Transverse colon (tissue), 4 donors: ENCODE results near the gene C12orf42. TPM values are rescaled to one million over a fixed set of nuclear protein-coding genes. Genes with fewer than 3 reads are reported as not detected.
"Not testable (repeated sequence)": the region's sequence is repeated elsewhere in the genome, so short reads cannot be mapped to it uniquely, and the experiment has no call there.

Experiments used
- DNase-seq: peaks from one replicate; pipeline ENCODE4 v3.0.0-alpha.2; 2019
- H3K27ac ChIP-seq, 4 donors: fragments of 200-600 bp; sonication (generic); 2 replicates each; pipeline ENCODE4 v1.5.1; 2016 to 2018; ENCODE audit warnings: inconsistent platforms in 4 of 4
- H3K27me3 ChIP-seq: fragments of 200-600 bp; sonication (generic); 2 replicates; pipeline ENCODE4 v1.5.1; 2017; ENCODE audit warnings: inconsistent platforms
- H3K36me3 ChIP-seq, 4 donors: fragments of 200-600 bp; sonication (generic); 2 replicates each; pipeline ENCODE4 v1.5.1; 2017 to 2019; ENCODE audit warnings: inconsistent platforms in 4 of 4
- H3K4me1 ChIP-seq, 4 donors: fragments of 200-600 bp; sonication (generic); 2 replicates each; pipeline ENCODE4 v1.5.1; 2017 to 2020; ENCODE audit warnings: inconsistent platforms in 4 of 4
- H3K4me3 ChIP-seq, 4 donors: fragments of 200-600 bp; sonication (generic); 1 replicate in 1 of 4; 2 replicates in 3 of 4; pipeline versions ENCODE4 v1.5.1 to v1.6.1; 2017 to 2019; ENCODE audit warnings: inconsistent platforms in 4 of 4
- H3K9me3 ChIP-seq, 2 donors: fragments of 200-600 bp; sonication (generic); 2 replicates each; pipeline ENCODE4 v1.5.1; 2017 to 2019; ENCODE audit warnings: inconsistent platforms in 2 of 2
- CTCF ChIP-seq, 5 experiments: fragments of 200-600 bp in 3 of 5; fragments of 450-650 bp in 2 of 5; sonication (generic) in 3 of 5; IDR thresholded peaks; 1 replicate in 2 of 5; 2 replicates in 3 of 5; pipeline ENCODE4 v1.5.1; 2016 to 2017; ENCODE audit warnings: antibody characterized with exemption in 5 of 5, inconsistent platforms in 3 of 5, mild to moderate bottlenecking in 2 of 5, moderate library complexity in 1 of 5
- EP300 ChIP-seq: sonication (generic); formaldehyde crosslinking; IDR thresholded peaks from one replicate; pipeline ENCODE4 v1.6.1; 2017; ENCODE audit warnings: antibody characterized with exemption, low read depth
- POLR2A ChIP-seq: fragments of 450-650 bp; IDR thresholded peaks from one replicate; pipeline ENCODE4 v1.6.1; 2016; ENCODE audit warnings: antibody characterized with exemption, mild to moderate bottlenecking, moderate library complexity
- POLR2AphosphoS5 ChIP-seq, 3 donors: sonication (generic); formaldehyde crosslinking; IDR thresholded peaks; one replicate each; pipeline ENCODE4 v1.6.1; 2016; ENCODE audit warnings: antibody characterized with exemption in 3 of 3
- WGBS, 2 donors: methylation state at CpG; one replicate each; pipeline ENCODE4 v1.1.5; 2018; ENCODE audit warnings: low coverage in 1 of 2; 5-methylcytosine and 5-hydroxymethylcytosine counted together
- in situ Hi-C, 4 donors: fragments of 200-750 bp; cut with MboI; loops; one replicate each; pipeline versions ENCODE4 v1.15.0 to v1.15.1; 2017; ENCODE audit warnings: low sequenced_read_pairs in 3 of 4, low pct_ligation_motif_present in 1 of 4, low pct_unique_long_range_greater_than_20kb in 1 of 4
- intact Hi-C: fragments of 100-400 bp; cut with DNase I; formaldehyde crosslinking; loops from one replicate; pipeline ENCODE4 v1.15.1; 2023; ENCODE audit warnings: low total_unique reads
- total RNA-seq, 4 donors: library from RNA; depleted of rRNA; stranded (reverse); fragments of >200 nt; gene quantifications; one replicate each; pipeline ENCODE4 v1.1.0, GENCODE V29; 2016

The C12orf42 gene
- total RNA-seq, 4 donors from 2014 or later, result 0.79 to 43.4 TPM; not detected in 2

GRCh38 chr12:103442182-103442555 lies 53.6 kb downstream of the C12orf42 start:
- no peak for TF ChIP-seq POLR2AphosphoS5 (IDR thresholded peaks at IDR 0.05)
- no peak for TF ChIP-seq POLR2A
- 72 to 78% methylated on average over 5 of the region's 5 CpGs for WGBS, 2 donors
- Histone ChIP-seq H3K4me1 (no peaks in the 10 kb centered on the region), H3K4me3 (no peak overlapping the region), H3K9me3 (no peaks in the 10 kb centered on the region), H3K27ac (peak overlapping the region in 1 of 4 donors; percentile 33), H3K27me3 (no peaks in the 10 kb centered on the region), H3K36me3 (no peaks in the 10 kb centered on the region)
- DNase-seq, result no peak
- intact Hi-C loops (no loop called here), in situ Hi-C loops (no loop called here)

- H3K4me1 ChIP-seq, result no peaks in the 10 kb centered on the region
- in situ Hi-C loops (no loop called here), intact Hi-C loops (no loop called here)
- H3K36me3 ChIP-seq, result no peaks in the 10 kb centered on the region
- peak; percentile 25 for DNase-seq
- 50 to 71% methylated on average over 1 of the region's 1 CpG for WGBS, 2 donors
- no peaks in the 10 kb centered on the region for H3K9me3 ChIP-seq
- peak; percentile 58 for TF ChIP-seq POLR2A
- TF ChIP-seq CTCF (IDR thresholded peaks at IDR 0.05), result no peak
- TF ChIP-seq POLR2AphosphoS5 (IDR thresholded peaks at IDR 0.05), result peak in 1 of 3 donors; percentile 38
- H3K27me3 ChIP-seq, result no peaks in the 10 kb centered on the region
- no peak overlapping the region for H3K4me3 ChIP-seq
- peak overlapping the region in 2 of 4 donors; percentile 31 to 33 for H3K27ac ChIP-seq
Observed at GRCh38 chr12:103441437-103442181, 54.2 kb downstream of the C12orf42 start.

DNA sequence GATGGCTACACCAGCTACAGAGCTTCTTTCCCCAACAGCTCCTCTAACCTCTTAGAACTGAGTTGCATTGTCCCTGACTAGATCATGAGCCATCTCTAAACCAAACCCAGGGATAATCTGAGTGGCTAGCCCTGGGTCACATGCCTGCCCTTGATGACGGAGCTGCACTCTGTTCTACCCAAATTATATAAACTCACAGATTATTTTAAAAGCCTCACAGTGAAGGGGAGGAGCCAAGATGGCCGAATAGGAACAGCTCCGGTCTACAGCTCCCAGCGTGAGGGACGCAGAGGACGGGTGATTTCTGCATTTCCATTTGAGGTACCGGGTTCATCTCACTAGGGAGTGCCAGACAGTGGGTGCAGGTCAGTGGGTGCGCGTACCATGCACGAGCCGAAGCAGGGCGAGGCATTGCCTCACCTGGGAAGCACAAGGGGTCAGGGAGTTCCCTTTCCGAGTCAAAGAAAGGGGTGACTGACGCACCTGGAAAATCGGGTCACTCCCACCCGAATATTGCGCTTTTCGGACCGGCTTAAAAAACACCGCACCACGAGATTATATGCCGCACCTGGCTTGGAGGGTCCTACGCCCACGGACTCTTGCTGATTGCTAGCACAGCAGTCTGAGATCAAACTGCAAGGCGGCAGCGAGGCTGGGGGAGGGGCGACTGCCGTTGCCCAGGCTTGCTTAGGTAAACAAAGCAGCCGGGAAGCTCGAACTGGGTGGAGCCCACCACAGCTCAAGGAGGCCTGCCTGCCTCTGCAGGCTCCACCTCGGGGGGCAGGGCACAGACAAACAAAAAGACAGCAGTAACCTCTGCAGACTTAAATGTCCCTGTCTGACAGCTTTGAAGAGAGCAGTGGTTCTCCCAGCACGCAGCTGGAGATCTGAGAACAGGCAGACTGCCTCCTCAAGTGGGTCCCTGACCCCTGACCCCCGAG lies 61.3 kb downstream of the C12orf42 start:
- H3K27me3 ChIP-seq, H3K4me1 ChIP-seq, intact Hi-C loops, H3K27ac ChIP-seq, H3K4me3 ChIP-seq, in situ Hi-C loops, H3K9me3 ChIP-seq, H3K36me3 ChIP-seq: not testable (repeated sequence)
- WGBS, 2 donors, result 46 to 100% methylated on average over 1 to 31 of the region's 33 CpGs
- DNase-seq, result peak; percentile 14

- no peaks in the 10 kb centered on the region for H3K27me3 ChIP-seq
- H3K27ac ChIP-seq, result no peak overlapping the region
- H3K9me3 ChIP-seq, result peaks cover 0 to 10% of the 10 kb centered on the region in 2 donors
- H3K4me1 ChIP-seq, result no peaks in the 10 kb centered on the region
- TF ChIP-seq EP300 (no peak), POLR2A (no peak), CTCF (IDR thresholded peaks at IDR 0.05) (no peak), POLR2AphosphoS5 (IDR thresholded peaks at IDR 0.05) (no peak)
- intact Hi-C loops, result no loop called here
- WGBS, 2 donors, result 84 to 92% methylated on average over 2 of the region's 2 CpGs
- no peak overlapping the region for H3K4me3 ChIP-seq
- no peaks in the 10 kb centered on the region for H3K36me3 ChIP-seq
- in situ Hi-C loops, result no loop called here
- no peak for DNase-seq
Observed at GRCh38 chr12:103431950-103432349, 63.8 kb downstream of the C12orf42 start.

DNA sequence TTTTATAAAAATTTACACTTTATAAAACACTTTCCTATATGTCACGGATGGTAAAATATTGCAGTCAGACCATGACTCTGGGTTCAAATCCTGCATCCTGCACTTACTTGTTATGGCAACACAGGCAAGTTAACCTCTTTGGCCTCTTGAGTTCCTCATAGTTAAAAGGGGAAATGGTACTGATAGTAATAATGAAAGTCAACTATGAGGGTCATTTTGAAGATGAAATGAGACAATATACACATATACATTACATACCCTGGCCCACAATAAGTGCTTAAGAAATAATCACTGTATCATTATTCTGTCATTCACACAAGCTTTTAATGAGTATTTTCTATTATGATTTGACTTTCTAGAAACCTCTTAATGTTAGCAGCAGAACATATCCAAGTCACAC lies 64.4 kb downstream of the C12orf42 start:
- Histone ChIP-seq H3K4me1 (no peaks in the 10 kb centered on the region), H3K27me3 (no peaks in the 10 kb centered on the region), H3K9me3 (peaks cover 0 to 10% of the 10 kb centered on the region in 2 donors), H3K27ac (no peak overlapping the region), H3K36me3 (no peaks in the 10 kb centered on the region), H3K4me3 (no peak overlapping the region)
- intact Hi-C loops (no loop called here), in situ Hi-C loops (no loop called here)
- WGBS, 2 donors, result 83 to 88% methylated on average over 1 of the region's 1 CpG
- TF ChIP-seq EP300 (no peak), CTCF (IDR thresholded peaks at IDR 0.05) (no peak), POLR2A (no peak), POLR2AphosphoS5 (IDR thresholded peaks at IDR 0.05) (no peak)
- DNase-seq, result no peak

DNA sequence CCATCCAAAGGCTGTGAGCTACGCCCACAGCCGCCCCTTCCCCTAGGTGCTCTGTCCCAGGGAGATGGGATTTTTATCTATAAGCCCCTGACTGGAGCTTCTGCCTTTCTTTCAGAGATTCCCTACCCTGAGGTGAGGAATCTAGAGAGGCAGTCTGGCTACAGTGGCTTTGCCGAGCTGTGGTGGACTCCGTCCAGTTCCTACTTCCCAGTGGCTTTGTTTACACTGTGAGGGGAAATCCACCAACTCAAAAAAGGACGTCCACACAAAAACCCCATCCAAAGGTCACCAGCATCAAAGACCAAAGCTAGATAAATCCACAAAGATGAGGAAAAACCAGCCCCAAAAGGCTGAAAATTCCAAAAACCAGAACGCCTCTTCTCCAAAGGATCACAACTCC lies 70.1 kb downstream of the C12orf42 start:
- WGBS, 2 donors, result 72 to 100% methylated on average over 2 to 6 of the region's 6 CpGs

DNA sequence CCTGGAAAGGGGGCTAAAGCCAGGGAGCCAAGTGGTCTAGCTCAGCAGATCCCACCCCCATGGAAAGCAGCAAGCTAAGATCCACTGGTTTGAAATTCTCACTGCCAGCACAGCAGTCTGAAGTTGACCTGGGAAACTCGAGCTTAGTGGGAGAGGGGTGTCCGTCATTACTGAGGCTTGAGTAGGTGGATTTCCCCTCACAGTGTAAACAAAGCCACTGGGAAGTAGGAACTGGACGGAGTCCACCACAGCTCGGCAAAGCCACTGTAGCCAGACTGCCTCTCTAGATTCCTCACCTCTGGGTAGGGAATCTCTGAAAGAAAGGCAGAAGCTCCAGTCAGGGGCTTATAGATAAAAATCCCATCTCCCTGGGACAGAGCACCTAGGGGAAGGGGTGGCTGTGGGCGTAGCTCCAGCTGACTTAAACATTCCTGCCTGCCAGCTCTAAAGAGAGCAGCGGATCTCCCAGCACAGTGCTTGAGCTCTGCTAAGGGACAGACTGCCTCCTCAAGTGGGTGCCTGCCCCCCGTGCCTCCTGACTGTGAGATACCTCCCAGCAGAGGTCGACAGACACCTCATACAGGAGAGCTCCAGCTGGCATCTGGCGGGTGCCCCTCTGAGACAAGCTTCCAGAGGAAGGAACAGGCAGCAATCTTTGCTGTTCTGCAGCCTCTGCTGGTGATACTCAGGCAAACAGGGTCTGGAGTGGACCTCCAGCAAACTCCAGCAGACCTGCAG lies 70.8 kb downstream of the C12orf42 start:
- intact Hi-C loops, H3K27me3 ChIP-seq, H3K4me3 ChIP-seq, DNase-seq, H3K36me3 ChIP-seq, in situ Hi-C loops, H3K27ac ChIP-seq, H3K4me1 ChIP-seq, H3K9me3 ChIP-seq: not testable (repeated sequence)
- WGBS, 2 donors, result 86% methylated on average over 9 of the region's 9 CpGs; no CpG with 5 or more reads in 1 of the 2 donors

More for the DNA sequence above, 70.1 kb downstream of the C12orf42 start:
- H3K4me1 ChIP-seq, DNase-seq, H3K27ac ChIP-seq, in situ Hi-C loops, H3K27me3 ChIP-seq, H3K4me3 ChIP-seq, H3K9me3 ChIP-seq, intact Hi-C loops, H3K36me3 ChIP-seq: not testable (repeated sequence)
